Smooth muscle cell (in vitro differentiated cells): ENCODE results near the gene ACOX1. TPM values are rescaled to one million over a fixed set of nuclear protein-coding genes. Genes with fewer than 3 reads are reported as not detected.

ENCODE experiments used
- DNase-seq: peaks from one replicate; lab custom pipeline; 2025; ENCODE audit not compliant: unreplicated experiment; lab: John Stamatoyannopoulos, UW
- H2AFZ ChIP-seq: fragments of 200-600 bp; sonication (generic); 2 replicates; pipeline ENCODE4 v1.6.0; 2016; ENCODE audit warnings: antibody characterized with exemption, low read depth, mild to moderate bottlenecking
- H3F3A ChIP-seq: fragments of 200-600 bp; sonication (generic); 2 replicates; pipeline ENCODE4 v1.6.0; 2017; ENCODE audit warnings: antibody characterized with exemption, low read depth
- H3K27ac ChIP-seq: fragments of 200-600 bp; sonication (generic); 2 replicates; pipeline ENCODE4 v1.5.1; 2016; ENCODE audit warnings: low read depth, mild to moderate bottlenecking
- H3K27me3 ChIP-seq: fragments of 200-600 bp; sonication (generic); 2 replicates; pipeline ENCODE4 v1.6.1; 2016; ENCODE audit warnings: low read depth, mild to moderate bottlenecking
- H3K36me3 ChIP-seq: fragments of 200-600 bp; sonication (generic); 2 replicates; pipeline ENCODE4 v1.5.1; 2016; ENCODE audit warnings: low read depth
- H3K4me1 ChIP-seq: fragments of 200-600 bp; sonication (generic); 2 replicates; pipeline ENCODE4 v1.5.1; 2016; ENCODE audit warnings: low read depth
- H3K4me2 ChIP-seq: fragments of 200-600 bp; sonication (generic); 2 replicates; pipeline ENCODE4 v1.6.0; 2016; ENCODE audit warnings: mild to moderate bottlenecking
- H3K4me3 ChIP-seq: fragments of 200-600 bp; sonication (generic); 2 replicates; pipeline ENCODE4 v1.5.1; 2016; ENCODE audit warnings: mild to moderate bottlenecking
- H3K79me2 ChIP-seq: fragments of 200-600 bp; sonication (generic); 2 replicates; pipeline ENCODE4 v1.6.0; 2016; ENCODE audit warnings: low read depth, mild to moderate bottlenecking
- H3K9ac ChIP-seq: fragments of 200-600 bp; sonication (generic); 2 replicates; pipeline ENCODE4 v1.6.0; 2016; ENCODE audit warnings: low read depth
- H3K9me3 ChIP-seq: fragments of 200-600 bp; sonication (generic); replicated peaks from 2 replicates; pipeline ENCODE4 v1.5.1; 2016; ENCODE audit warnings: low read depth
- H4K20me1 ChIP-seq: fragments of 200-600 bp; sonication (generic); 2 replicates; pipeline ENCODE4 v1.6.0; 2016; ENCODE audit warnings: low read depth
- WGBS: methylation state at CpG from one replicate; pipeline ENCODE4 v1.1.7; 2016; ENCODE audit warnings: low lambda C conversion rate; 5-methylcytosine and 5-hydroxymethylcytosine counted together
- polyA plus RNA-seq: library from polyadenylated mRNA; unstranded; fragments of >200 nt; fragmentation: Nextera tagmentation; extraction: Ambion mirVana; gene quantifications from 2 replicates; pipeline ENCODE4 v1.2.1, GENCODE V29; 2016
- total RNA-seq: library from RNA; depleted of rRNA; stranded (reverse); fragments of >200 nt; gene quantifications from 2 replicates; pipeline ENCODE4 v1.2.3, GENCODE V29; 2014
- TF ChIP-seq, protein P1 (sequence below): fragments of 200-600 bp; sonication (generic); IDR thresholded peaks from 2 replicates; pipeline ENCODE4 v1.5.1; 2017; ENCODE audit warnings: borderline replicate concordance, mild to moderate bottlenecking, antibody characterized with exemption; ENCODE audit not compliant: insufficient read depth, poor library complexity, severe bottlenecking

ACOX1 gene
- total and polyA plus RNA-seq, 2 experiments from 2014 or later = 25.9 to 35.3 TPM

GRCh38 chr17:75913537-75914210 is 65.3 kb downstream of the ACOX1 start:
- TF ChIP-seq, protein P1, sequence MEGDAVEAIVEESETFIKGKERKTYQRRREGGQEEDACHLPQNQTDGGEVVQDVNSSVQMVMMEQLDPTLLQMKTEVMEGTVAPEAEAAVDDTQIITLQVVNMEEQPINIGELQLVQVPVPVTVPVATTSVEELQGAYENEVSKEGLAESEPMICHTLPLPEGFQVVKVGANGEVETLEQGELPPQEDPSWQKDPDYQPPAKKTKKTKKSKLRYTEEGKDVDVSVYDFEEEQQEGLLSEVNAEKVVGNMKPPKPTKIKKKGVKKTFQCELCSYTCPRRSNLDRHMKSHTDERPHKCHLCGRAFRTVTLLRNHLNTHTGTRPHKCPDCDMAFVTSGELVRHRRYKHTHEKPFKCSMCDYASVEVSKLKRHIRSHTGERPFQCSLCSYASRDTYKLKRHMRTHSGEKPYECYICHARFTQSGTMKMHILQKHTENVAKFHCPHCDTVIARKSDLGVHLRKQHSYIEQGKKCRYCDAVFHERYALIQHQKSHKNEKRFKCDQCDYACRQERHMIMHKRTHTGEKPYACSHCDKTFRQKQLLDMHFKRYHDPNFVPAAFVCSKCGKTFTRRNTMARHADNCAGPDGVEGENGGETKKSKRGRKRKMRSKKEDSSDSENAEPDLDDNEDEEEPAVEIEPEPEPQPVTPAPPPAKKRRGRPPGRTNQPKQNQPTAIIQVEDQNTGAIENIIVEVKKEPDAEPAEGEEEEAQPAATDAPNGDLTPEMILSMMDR = no peak
- 95% methylated on average over 31 of the region's 32 CpGs for WGBS

DNA sequence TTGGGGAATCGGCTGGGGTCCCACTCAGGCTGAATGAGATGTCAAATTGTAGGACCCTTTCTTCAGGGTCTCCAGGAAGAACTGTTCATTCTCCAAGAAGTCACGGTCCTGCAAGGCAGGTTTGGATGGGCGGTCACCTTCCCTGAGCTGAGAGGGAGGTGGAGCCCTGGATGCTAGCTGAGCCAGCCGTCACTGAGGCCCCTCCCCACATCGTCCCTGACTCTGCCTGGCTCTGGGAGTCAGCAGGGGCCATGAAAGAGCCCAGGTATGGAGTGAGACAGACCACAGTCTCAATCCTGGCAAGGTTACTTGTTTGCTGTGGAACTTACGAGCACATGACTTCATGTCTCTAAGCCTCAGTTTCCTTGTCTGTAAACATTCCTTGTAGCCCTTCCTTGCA is 68.3 kb downstream of the ACOX1 start:
- Histone ChIP-seq H3K4me2 (no peak overlapping the region), H4K20me1 (no peaks in the 10 kb centered on the region), H3K79me2 (no peaks in the 10 kb centered on the region), H3K27me3 (no peaks in the 10 kb centered on the region), H2AFZ (no peak overlapping the region), H3K9me3 (no peaks in the 10 kb centered on the region), H3K27ac (no peak overlapping the region), H3K4me3 (no peak overlapping the region), H3F3A (peaks cover 4% of the 10 kb centered on the region), H3K4me1 (peaks cover 8% of the 10 kb centered on the region), H3K9ac (no peak overlapping the region), H3K36me3 (no peaks in the 10 kb centered on the region)
- TF ChIP-seq, protein P1 = no peak
- no peak for DNase-seq
- 52% methylated on average over 6 of the region's 6 CpGs for WGBS

More at GRCh38 chr17:75913537-75914210, 65.3 kb downstream of the ACOX1 start:
- no peak overlapping the region for H3K9ac ChIP-seq
- no peak overlapping the region for H3K27ac ChIP-seq
- H3K4me2 ChIP-seq = no peak overlapping the region
- H3K36me3 ChIP-seq = no peaks in the 10 kb centered on the region
- H3K9me3 ChIP-seq = no peaks in the 10 kb centered on the region
- no peak overlapping the region for H3K4me3 ChIP-seq
- H3K4me1 ChIP-seq = peaks cover 8% of the 10 kb centered on the region
- no peak for DNase-seq
- H3F3A ChIP-seq = no peaks in the 10 kb centered on the region
- H3K79me2 ChIP-seq = no peaks in the 10 kb centered on the region
- no peaks in the 10 kb centered on the region for H4K20me1 ChIP-seq
- no peak overlapping the region for H2AFZ ChIP-seq
- no peaks in the 10 kb centered on the region for H3K27me3 ChIP-seq

- H3K4me2 ChIP-seq = no peak overlapping the region
- no peak overlapping the region for H3K9ac ChIP-seq
- 90% methylated on average over 11 of the region's 11 CpGs for WGBS
- no peaks in the 10 kb centered on the region for H3K9me3 ChIP-seq
- no peak for DNase-seq
- H2AFZ ChIP-seq = no peak overlapping the region
- H3K4me3 ChIP-seq = no peak overlapping the region
- no peak overlapping the region for H3K27ac ChIP-seq
- H3F3A ChIP-seq = peaks cover 4% of the 10 kb centered on the region
- H3K4me1 ChIP-seq = peaks cover 8% of the 10 kb centered on the region
- no peaks in the 10 kb centered on the region for H3K27me3 ChIP-seq
- TF ChIP-seq, protein P1 = no peak
- no peaks in the 10 kb centered on the region for H4K20me1 ChIP-seq
- no peaks in the 10 kb centered on the region for H3K79me2 ChIP-seq
- H3K36me3 ChIP-seq = no peaks in the 10 kb centered on the region
Observed at GRCh38 chr17:75909812-75910274, 69.1 kb downstream of the ACOX1 start.
